Thyroid gland (tissue), 4 donors: Measurements from ENCODE around the gene SCYGR2. TPM values are rescaled to one million over a fixed set of nuclear protein-coding genes. Genes with fewer than 3 reads are reported as not detected.

ENCODE experiments used
- DNase-seq, 2 donors: peaks; one replicate each; pipeline ENCODE4 v3.0.0-alpha.2; 2019
- H3K27ac ChIP-seq, 3 donors: fragments of 200-600 bp; sonication (generic); 1 replicate in 2 of 3; 2 replicates in 1 of 3; pipeline ENCODE4 v1.5.1; 2016 to 2019; ENCODE audit warnings: mild to moderate bottlenecking in 1 of 3, moderate library complexity in 1 of 3
- H3K27me3 ChIP-seq: fragments of 200-600 bp; sonication (generic); one replicate; pipeline ENCODE4 v1.5.1; 2019
- H3K36me3 ChIP-seq, 2 donors: fragments of 200-600 bp; sonication (generic); one replicate each; pipeline ENCODE4 v1.5.1; 2016 to 2019
- H3K4me1 ChIP-seq, 2 donors: fragments of 200-600 bp; sonication (generic); one replicate each; pipeline ENCODE4 v1.5.1; 2017 to 2019
- H3K4me3 ChIP-seq, 3 donors: fragments of 200-600 bp; sonication (generic); replicated peaks in 1 of 3; 1 replicate in 2 of 3; 2 replicates in 1 of 3; pipeline ENCODE4 v1.5.1; 2016; ENCODE audit warnings: mild to moderate bottlenecking in 1 of 3
- H3K9me3 ChIP-seq: fragments of 200-600 bp; sonication (generic); one replicate; pipeline ENCODE4 v1.5.1; 2017
- CTCF ChIP-seq, 6 experiments: fragments of 200-600 bp in 3 of 6; fragments of 450-650 bp in 3 of 6; sonication (generic) in 3 of 6; IDR thresholded peaks; one replicate each; pipeline ENCODE4 v1.5.1; 2016 to 2019; ENCODE audit warnings: antibody characterized with exemption in 6 of 6, mild to moderate bottlenecking in 2 of 6, inconsistent platforms in 1 of 6, moderate library complexity in 1 of 6
- POLR2A ChIP-seq, 2 donors: fragments of 450-650 bp; IDR thresholded peaks; one replicate each; pipeline ENCODE4 v1.6.1; 2017; ENCODE audit warnings: antibody characterized with exemption in 2 of 2, mild to moderate bottlenecking in 2 of 2, moderate library complexity in 1 of 2
- WGBS, 2 donors: methylation state at CpG; one replicate each; pipeline ENCODE4 v1.1.5; 2017; 5-methylcytosine and 5-hydroxymethylcytosine counted together
- intact Hi-C: fragments of 100-400 bp; cut with DNase I; formaldehyde crosslinking; loops from one replicate; pipeline ENCODE4 v1.15.1; 2023
- total RNA-seq, 4 donors: library from RNA; depleted of rRNA; stranded (reverse); fragments of >200 nt; gene quantifications; one replicate each; pipeline ENCODE4 v1.2.3, GENCODE V29; 2016

Gene SCYGR2
- total RNA-seq, 4 donors from 2014 or later = not detected

- Histone ChIP-seq H3K27me3 (no peaks in the 10 kb centered on the region), H3K4me3 (no peak overlapping the region), H3K27ac (no peak overlapping the region), H3K9me3 (no peaks in the 10 kb centered on the region), H3K36me3 (no peaks in the 10 kb centered on the region), H3K4me1 (no peaks in the 10 kb centered on the region)
- intact Hi-C loops = no loop called here
- TF ChIP-seq CTCF (IDR thresholded peaks at IDR 0.05) (no peak), POLR2A (IDR thresholded peaks at IDR 0.05) (no peak)
- no peak for DNase-seq
- 94 to 96% methylated on average over 1 of the region's 1 CpG for WGBS, 2 donors
These were observed 18.9 kb upstream of the SCYGR2 start for GRCh38 chr2:227579791-227580190.

GRCh38 chr2:227582369-227582768 lies 16.3 kb upstream of the SCYGR2 start:
- Histone ChIP-seq H3K27ac (no peak overlapping the region), H3K27me3 (no peaks in the 10 kb centered on the region), H3K4me1 (no peaks in the 10 kb centered on the region), H3K9me3 (no peaks in the 10 kb centered on the region), H3K4me3 (no peak overlapping the region), H3K36me3 (no peaks in the 10 kb centered on the region)
- intact Hi-C loops = no loop called here
- TF ChIP-seq CTCF (IDR thresholded peaks at IDR 0.05) (no peak), POLR2A (IDR thresholded peaks at IDR 0.05) (no peak)
- DNase-seq = no peak

GRCh38 chr2:227592694-227593387 lies 5.9 kb upstream of the SCYGR2 start:
- no peaks in the 10 kb centered on the region for H3K27me3 ChIP-seq
- H3K36me3 ChIP-seq = no peaks in the 10 kb centered on the region
- no peak for DNase-seq
- 81 to 95% methylated on average over 1 of the region's 1 CpG for WGBS, 2 donors
- intact Hi-C loops = no loop called here
- no peak overlapping the region for H3K4me3 ChIP-seq
- H3K9me3 ChIP-seq = no peaks in the 10 kb centered on the region
- no peak overlapping the region for H3K27ac ChIP-seq
- H3K4me1 ChIP-seq = no peaks in the 10 kb centered on the region
- TF ChIP-seq CTCF (IDR thresholded peaks at IDR 0.05) = no peak
- no peak for TF ChIP-seq POLR2A (IDR thresholded peaks at IDR 0.05)

GRCh38 chr2:227595797-227596196 lies 2.9 kb upstream of the SCYGR2 start:
- no peaks in the 10 kb centered on the region for H3K9me3 ChIP-seq
- H3K27me3 ChIP-seq = no peaks in the 10 kb centered on the region
- intact Hi-C loops = no loop called here
- H3K4me1 ChIP-seq = no peaks in the 10 kb centered on the region
- H3K27ac ChIP-seq = no peak overlapping the region
- H3K36me3 ChIP-seq = no peaks in the 10 kb centered on the region
- H3K4me3 ChIP-seq = no peak overlapping the region
- no peak for DNase-seq
- 55 to 60% methylated on average over 4 of the region's 4 CpGs for WGBS, 2 donors
- no peak for TF ChIP-seq POLR2A (IDR thresholded peaks at IDR 0.05)
- TF ChIP-seq CTCF (IDR thresholded peaks at IDR 0.05) = no peak

GRCh38 chr2:227597036-227597435 lies 1.7 kb upstream of the SCYGR2 start:
- Histone ChIP-seq H3K27ac (no peak overlapping the region), H3K4me3 (no peak overlapping the region), H3K4me1 (no peaks in the 10 kb centered on the region), H3K9me3 (no peaks in the 10 kb centered on the region), H3K36me3 (no peaks in the 10 kb centered on the region), H3K27me3 (no peaks in the 10 kb centered on the region)
- DNase-seq = no peak
- TF ChIP-seq POLR2A (IDR thresholded peaks at IDR 0.05) (no peak), CTCF (IDR thresholded peaks at IDR 0.05) (no peak)
- intact Hi-C loops = no loop called here
